Heart left ventricle (tissue), 13 donors: ENCODE data around the gene PCDHGC3.

Experiments
- CTCF ChIP-seq, 12 donors: fragments of 200-600 bp; sonication (generic) in 4 of 12; IDR thresholded peaks; one replicate each; pipeline versions ENCODE4 v1.5.0 to v1.8.0; 2018 to 2022; ENCODE audit warnings: antibody characterized with exemption in 12 of 12, mild to moderate bottlenecking in 5 of 12
- POLR2A ChIP-seq, 2 donors: fragments of 450-650 bp; IDR thresholded peaks; one replicate each; pipeline ENCODE4 v1.6.1; 2017; ENCODE audit warnings: antibody characterized with exemption in 2 of 2, mild to moderate bottlenecking in 2 of 2, moderate library complexity in 2 of 2
- donor health status: ischemic (EF 13 %, LVEDD 7.1; RV severe dilation, severe dysfunction).
- donor health status: DM: no; HTN: yes; CAD: no.
- donor health status: DM: no; HTN: no; CAD: no.
- donor health status: ischemic (EF 25% LVEDD 6.9; RV normal size, moderate dysfunction).
- donor health status: ischemic (EF 25% LVEDD 5.7; RV mildly dilated, moderate dysfunction).
- donor health status: ischemic (EF 35%, LVEDD 5.7; RV mildly dilated, moderate dysfunction).
- donor health status: nonischemic (EF 11% LVEDD 7.7; RV severe dilation, severe dysfunction).
- donor health status: DM: yes; HTN: yes; CAD: no.
- donor health status: PGD.
- donor health status: ischemic (EF 29% LVEDD 5.4; RV normal size, mild dysfunction).
- donor health status: nonischemic (EF 23%, LVEDD 6.1; RV moderate dilation, normal function).

DNA sequence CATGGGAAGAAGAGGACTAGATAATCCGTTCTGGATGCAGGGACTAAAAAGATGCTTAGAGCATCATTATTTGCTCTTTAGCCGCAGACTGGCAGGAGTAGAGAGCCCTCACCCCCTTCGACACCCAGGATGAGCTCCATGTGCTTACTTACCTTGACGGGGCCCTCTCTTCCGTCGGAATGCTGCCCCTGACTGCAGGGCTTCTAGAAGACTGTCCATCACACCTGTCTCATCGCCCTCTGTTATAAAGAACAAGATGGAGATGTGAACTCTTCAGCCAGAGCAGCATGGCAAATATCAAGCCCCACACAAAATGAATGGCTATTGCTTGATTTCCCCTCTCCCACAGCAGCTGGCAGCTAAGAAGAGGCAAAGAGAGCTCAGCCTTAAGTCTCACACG is 48.2 kb downstream of the PCDHGC3 start:
- TF ChIP-seq CTCF (IDR thresholded peaks at IDR 0.05) (no peak), POLR2A (IDR thresholded peaks at IDR 0.05) (no peak)
